HEK293T (cell line): ENCODE data around the gene CYB561A3.

ENCODE experiments used
- ELF4 ChIP-seq: fragments of 450-650 bp; IDR thresholded peaks from 2 replicates; pipeline ENCODE4 v1.6.1; 2017; ENCODE audit warnings: antibody characterized with exemption
- FOXM1 ChIP-seq: fragments of 450-650 bp; IDR thresholded peaks from 2 replicates; pipeline ENCODE4 v1.6.1; 2017; ENCODE audit warnings: mild to moderate bottlenecking, borderline replicate concordance
- HDGF ChIP-seq: fragments of 450-650 bp; IDR thresholded peaks from 2 replicates; pipeline ENCODE4 v1.6.1; 2017; ENCODE audit warnings: antibody characterized with exemption, borderline replicate concordance
- NFRKB ChIP-seq: fragments of 450-650 bp; IDR thresholded peaks from 2 replicates; pipeline ENCODE4 v1.6.1; 2016; ENCODE audit warnings: mild to moderate bottlenecking, moderate library complexity
- PKNOX1 ChIP-seq: fragments of 450-650 bp; IDR thresholded peaks from 2 replicates; pipeline ENCODE4 v1.6.1; 2016
- SP1 ChIP-seq: fragments of 450-650 bp; IDR thresholded peaks from 2 replicates; pipeline ENCODE4 v1.6.1; 2017
- SUZ12 ChIP-seq: fragments of 450-650 bp; IDR thresholded peaks from 2 replicates; pipeline ENCODE4 v1.6.1; 2016; ENCODE audit warnings: mild to moderate bottlenecking
- TARDBP ChIP-seq: fragments of 450-650 bp; IDR thresholded peaks from 2 replicates; pipeline ENCODE4 v1.6.1; 2016
- ZNF384 ChIP-seq: fragments of 450-650 bp; IDR thresholded peaks from 2 replicates; pipeline ENCODE4 v1.6.1; 2016

- TF ChIP-seq SP1, result no peak
- no peak for TF ChIP-seq SUZ12
- no peak for TF ChIP-seq NFRKB
- no peak for TF ChIP-seq ZNF384
- no peak for TF ChIP-seq HDGF
- no peak for TF ChIP-seq PKNOX1
- TF ChIP-seq TARDBP, result no peak
- no peak for TF ChIP-seq ELF4
- TF ChIP-seq FOXM1, result no peak
Measured at GRCh38 chr11:61358566-61358965, 3.1 kb downstream of the CYB561A3 start.
